DMS53 treated with DMSO at 0.1 percent for 48 hours (cell line): ENCODE measurements around the gene INHBB.

Experiments
- DNase-seq: peaks from one replicate; lab custom pipeline; 2025; ENCODE audit not compliant: unreplicated experiment; lab: John Stamatoyannopoulos, UW

INHBB gene

GRCh38 chr2:120395221-120396012, 49.5 kb downstream of the INHBB start:
- DNase-seq = no peak

DNA sequence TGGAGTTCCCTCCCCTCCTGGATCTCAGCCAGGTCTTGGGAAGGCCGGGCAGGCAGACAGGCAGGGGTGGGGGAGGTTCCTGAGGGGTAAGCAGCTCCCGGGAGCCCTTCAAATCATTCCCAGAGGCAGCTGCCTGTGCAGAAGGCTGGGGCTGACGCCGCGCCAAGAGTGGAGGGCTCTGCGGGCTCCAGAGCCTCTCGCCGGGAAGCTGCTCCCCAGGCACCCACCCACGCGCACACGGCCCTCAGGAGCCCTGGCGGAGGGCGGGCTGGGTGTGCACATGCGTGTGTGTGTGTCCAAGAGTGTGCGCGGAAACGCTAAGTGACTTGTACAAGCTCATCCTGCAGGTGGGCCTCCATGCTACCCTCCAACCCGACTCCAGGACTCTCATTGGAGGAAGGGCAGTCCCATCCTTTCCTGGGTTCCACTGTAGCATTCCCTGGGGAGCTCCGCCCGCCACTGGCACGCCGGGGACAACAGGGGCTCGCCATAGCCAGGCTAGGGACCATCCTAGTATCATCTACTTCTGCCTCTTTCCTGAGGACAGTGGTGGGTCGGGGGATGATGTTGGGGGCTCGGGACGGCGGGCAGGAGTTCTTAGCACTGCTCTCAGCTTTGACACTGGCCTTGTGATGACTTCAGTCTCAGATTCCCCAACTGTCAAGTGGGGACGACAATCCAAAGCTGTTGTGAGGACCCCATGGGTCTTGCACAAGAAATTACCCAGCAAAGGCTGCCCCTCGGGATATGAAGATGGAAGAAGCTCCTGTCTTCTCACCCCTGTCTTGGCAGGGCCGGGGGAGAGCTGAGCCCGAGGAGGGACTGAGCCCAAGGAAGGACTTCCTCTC, 50.3 kb downstream of the INHBB start:
- DNase-seq = peak; percentile 70

DNA sequence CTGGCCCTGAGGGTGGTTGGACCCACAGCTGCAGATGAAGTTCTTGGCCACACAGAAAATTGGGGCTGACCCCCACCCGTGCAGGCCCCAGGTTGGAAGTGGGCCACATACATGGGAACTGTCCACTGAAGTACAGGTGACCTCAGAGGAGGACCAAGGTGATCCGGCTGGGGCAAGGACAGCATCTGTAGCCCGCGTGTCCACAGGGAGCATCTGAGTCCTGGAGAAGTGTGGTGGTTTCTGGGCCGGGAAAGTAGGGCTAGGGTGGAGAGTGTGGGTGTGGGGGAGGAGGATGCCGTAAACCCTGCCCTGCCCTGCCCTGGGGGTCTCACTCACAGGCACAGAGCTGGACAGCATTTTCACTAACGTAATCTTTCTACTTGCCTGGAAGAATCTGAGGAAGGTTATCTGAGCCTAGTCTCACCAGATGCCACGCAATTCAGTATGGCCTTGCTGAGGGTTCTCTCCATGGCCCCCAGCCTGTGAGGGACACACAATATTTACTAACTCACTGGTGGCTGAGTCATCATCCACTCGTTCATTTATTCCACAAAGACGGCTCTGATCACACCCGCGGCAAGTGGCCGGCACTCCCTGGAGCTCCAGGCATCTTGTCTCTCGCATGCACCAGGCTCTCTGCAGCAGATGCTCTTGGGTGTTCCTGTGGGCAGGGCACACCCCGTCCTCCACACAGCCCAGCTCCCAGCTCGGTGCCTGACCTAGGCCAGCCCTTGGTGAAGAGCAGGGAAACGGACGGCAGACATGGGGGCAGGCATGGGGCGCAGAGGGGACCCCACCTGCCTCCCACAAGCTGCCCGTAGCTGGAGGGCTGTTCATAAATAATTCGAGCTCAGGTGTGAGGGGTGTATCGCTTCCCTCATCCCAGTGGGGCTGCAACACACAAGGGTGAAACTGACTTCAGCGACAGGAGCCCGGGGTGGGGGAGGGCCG, 51.2 kb downstream of the INHBB start:
- DNase-seq = peak; percentile 90

GRCh38 chr2:120398051-120398995, 52.4 kb downstream of the INHBB start:
- no peak for DNase-seq

DNA sequence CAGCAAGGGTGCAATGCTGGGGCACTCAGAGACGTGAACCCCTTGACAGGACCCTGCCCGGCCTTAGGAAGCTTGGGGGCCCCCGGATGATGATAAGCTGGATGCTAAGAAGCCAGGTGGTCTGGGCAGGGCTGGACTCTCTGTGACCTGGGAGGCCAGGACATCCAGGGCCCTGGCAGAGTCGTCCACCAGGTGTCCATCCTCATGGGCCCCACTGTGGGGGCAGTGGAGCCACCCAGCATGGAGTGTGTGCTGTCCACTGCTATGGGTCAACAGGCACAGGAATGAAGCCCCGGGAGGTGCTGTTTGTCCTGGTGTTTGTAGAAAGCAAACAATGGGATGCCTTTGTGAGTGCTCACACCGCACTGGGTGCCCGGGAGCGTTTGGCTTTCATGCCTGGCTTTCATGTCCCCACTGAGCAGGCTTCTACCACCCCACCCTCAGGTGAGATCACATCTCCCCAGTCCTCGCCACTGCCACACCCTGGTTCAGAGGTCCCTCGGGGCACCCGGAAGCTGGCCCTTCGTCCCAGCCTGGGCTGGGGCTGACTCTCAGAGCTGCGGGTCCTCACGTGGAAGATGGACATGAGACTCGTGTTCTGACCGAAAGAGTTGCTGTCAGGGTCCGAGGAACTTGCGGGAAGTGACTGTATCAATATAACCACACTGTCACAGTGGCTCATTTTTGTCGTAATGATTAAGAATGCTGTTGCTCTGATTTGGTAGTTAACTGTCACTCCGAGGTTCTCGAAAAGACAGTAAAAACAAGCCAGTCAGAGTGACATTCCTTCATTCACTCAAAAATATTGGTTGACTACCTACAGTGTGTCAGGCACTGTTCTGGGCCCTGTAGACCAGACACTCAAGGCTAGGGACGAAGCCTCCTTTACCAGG, 53.3 kb downstream of the INHBB start:
- peak; percentile 49 for DNase-seq

DNA sequence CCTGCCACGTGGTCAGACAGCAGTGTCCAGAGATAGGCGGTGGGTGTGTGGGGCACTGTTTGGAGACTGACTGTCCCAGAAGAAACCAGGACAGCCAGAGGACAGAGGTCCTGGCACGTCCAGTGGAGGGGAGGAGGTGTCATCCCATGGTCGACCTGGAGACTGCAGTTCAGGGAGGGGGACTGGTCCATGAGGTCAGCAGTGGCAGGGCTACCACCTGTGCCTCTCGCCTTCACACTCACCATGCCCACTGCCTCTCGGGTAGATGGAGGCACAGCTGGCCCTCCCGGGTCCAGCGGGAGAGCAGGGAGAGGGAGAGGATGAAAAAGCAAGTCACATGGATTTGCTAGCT, 53.9 kb downstream of the INHBB start:
- DNase-seq = no peak

GRCh38 chr2:120400551-120400950, 54.6 kb downstream of the INHBB start:
- DNase-seq = no peak
